OCI-M1 (cell line): ENCODE results near the gene MUL1.

Experiments
- DNase-seq: peaks from one replicate; lab custom pipeline; 2025; lab: John Stamatoyannopoulos, UW

Gene MUL1

GRCh38 chr1:20469406-20470076 is 38.4 kb downstream of the MUL1 start:
- DNase-seq, result no peak

GRCh38 chr1:20466273-20466672 is 41.7 kb downstream of the MUL1 start:
- DNase-seq, result no peak

GRCh38 chr1:20465187-20465586 is 42.8 kb downstream of the MUL1 start:
- no peak for DNase-seq

- DNase-seq, result no peak
These were observed 44.4 kb downstream of the MUL1 start for GRCh38 chr1:20463502-20463901.

GRCh38 chr1:20462397-20462796 is 45.6 kb downstream of the MUL1 start:
- DNase-seq, result no peak

- no peak for DNase-seq
These were observed 49.2 kb downstream of the MUL1 start for GRCh38 chr1:20458717-20459116.

- no peak for DNase-seq
These were observed 53.9 kb downstream of the MUL1 start for GRCh38 chr1:20454004-20454403.

- DNase-seq, result no peak
These were observed 58.1 kb downstream of the MUL1 start for GRCh38 chr1:20449735-20450311.
